Muscle of arm (tissue), 12 donors: Measurements from ENCODE around the gene ATP6V0E1. TPM values are rescaled to one million over a fixed set of nuclear protein-coding genes. Genes with fewer than 3 reads are reported as not detected.
A peak's percentile ranks its signal among the peaks of the same experiment; 100 is the strongest.

Source experiments
- DNase-seq: peaks from one replicate; pipeline ENCODE4 v3.0.0-alpha.2; 2013
- polyA plus RNA-seq, 12 donors: library from polyadenylated mRNA; unstranded; fragments of 120-200 nt; gene quantifications; one replicate each; pipeline ENCODE4 v1.2.1, GENCODE V29; 2013; ENCODE audit not compliant: insufficient read length in 12 of 12

ATP6V0E1 gene
- polyA plus RNA-seq, 12 donors = 80.5 to 136 (median 102) TPM; not detected in 1

- no peak for DNase-seq
These were observed 29.5 kb upstream of the ATP6V0E1 start for GRCh38 chr5:172953776-172954675.

- no peak for DNase-seq
These were observed 28.8 kb upstream of the ATP6V0E1 start for GRCh38 chr5:172954751-172955159.

GRCh38 chr5:172956228-172956627 is 27.3 kb upstream of the ATP6V0E1 start:
- DNase-seq = no peak

- no peak for DNase-seq
These were observed 26.6 kb upstream of the ATP6V0E1 start for GRCh38 chr5:172956936-172957335.

GRCh38 chr5:172957458-172957857 is 26.1 kb upstream of the ATP6V0E1 start:
- no peak for DNase-seq

- no peak for DNase-seq
These were observed 25.1 kb upstream of the ATP6V0E1 start for GRCh38 chr5:172958331-172959046.

GRCh38 chr5:172959824-172960799 is 23.5 kb upstream of the ATP6V0E1 start:
- DNase-seq = no peak

- no peak for DNase-seq
These were observed 13.7 kb upstream of the ATP6V0E1 start for GRCh38 chr5:172969921-172970320.

- DNase-seq = no peak
These were observed 12.1 kb upstream of the ATP6V0E1 start for GRCh38 chr5:172971482-172971881.

GRCh38 chr5:172972552-172972951 is 11.0 kb upstream of the ATP6V0E1 start:
- no peak for DNase-seq

- no peak for DNase-seq
These were observed 10.2 kb upstream of the ATP6V0E1 start for GRCh38 chr5:172973127-172973916.

GRCh38 chr5:172973931-172974330 is 9.6 kb upstream of the ATP6V0E1 start:
- DNase-seq = no peak

GRCh38 chr5:172975289-172975688 is 8.3 kb upstream of the ATP6V0E1 start:
- DNase-seq = no peak

- no peak for DNase-seq
These were observed 3.8 kb upstream of the ATP6V0E1 start for GRCh38 chr5:172979778-172980177.

- DNase-seq = no peak
These were observed 1.6 kb upstream of the ATP6V0E1 start for GRCh38 chr5:172981931-172982330.

GRCh38 chr5:172984244-172984953 is 828 bp downstream of the ATP6V0E1 start:
- peak; percentile 63 for DNase-seq

- no peak for DNase-seq
These were observed 2.0 kb downstream of the ATP6V0E1 start for GRCh38 chr5:172985596-172985995.

GRCh38 chr5:172988276-172988675 is 4.7 kb downstream of the ATP6V0E1 start:
- DNase-seq = no peak

GRCh38 chr5:172990776-172991175 is 7.2 kb downstream of the ATP6V0E1 start:
- DNase-seq = no peak

GRCh38 chr5:172994405-172994804 is 10.8 kb downstream of the ATP6V0E1 start:
- DNase-seq = no peak
